IMR-90 (cell line): ENCODE data around the gene NAXE. TPM values are rescaled to one million over a fixed set of nuclear protein-coding genes. Genes with fewer than 3 reads are reported as not detected.
A peak's percentile ranks its signal among the peaks of the same experiment; 100 is the strongest.

Experiments used
- ATAC-seq: fragments of 200-7000 bp; cut with Tn5 transposase; 2 replicates; pipeline ENCODE4 v1.9.1; 2020; ENCODE audit warnings: low read depth, mild to moderate bottlenecking, moderate library complexity
- BruUV-seq: library from RNA; stranded (reverse); fragments of 400-500 nt; replicated peaks from 2 replicates; lab custom pipeline; 2021; lab: Mats Ljungman, UMichigan
- CTCF ChIA-PET: fragments of 300-600 bp; formaldehyde crosslinking; extraction: SDS; loops from one replicate; lab custom pipeline; 2021; ENCODE audit warnings: antibody characterized with exemption; lab: Yijun Ruan, JAX
- POLR2A ChIA-PET: fragments of 300-600 bp; sonication (Branson Sonifier 250); formaldehyde crosslinking; loops from one replicate; lab custom pipeline; 2022; ENCODE audit warnings: antibody characterized with exemption; ENCODE audit not compliant: unreplicated experiment; lab: Charles Lee
- DNase-seq: peaks from one replicate; pipeline ENCODE4 v3.0.0; 2013
- H2AFZ ChIP-seq: replicated peaks from 2 replicates; pipeline ENCODE3; 2013; ENCODE audit warnings: low read length, mild to moderate bottlenecking; ENCODE audit not compliant: poor library complexity
- H2AK5ac ChIP-seq: 2 replicates; pipeline ENCODE4 v1.6.1; 2013; ENCODE audit warnings: low read depth, low read length, inconsistent platforms
- H2AK9ac ChIP-seq: replicated peaks from 2 replicates; pipeline ENCODE3; 2013; ENCODE audit warnings: mild to moderate bottlenecking, low read depth, low read length, moderate library complexity; ENCODE audit not compliant: poor library complexity
- H2BK120ac ChIP-seq: 2 replicates; pipeline ENCODE4 v1.6.1; 2013; ENCODE audit warnings: low read depth, low read length, inconsistent platforms
- H2BK15ac ChIP-seq: 3 replicates; pipeline ENCODE4 v1.6.1; 2013; ENCODE audit warnings: low read depth, low read length, inconsistent platforms
- H2BK20ac ChIP-seq: 2 replicates; pipeline ENCODE4 v1.6.1; 2013; ENCODE audit warnings: low read depth, mild to moderate bottlenecking, inconsistent platforms, low read length, moderate library complexity
- H2BK5ac ChIP-seq: 2 replicates; pipeline ENCODE4 v1.6.1; 2013; ENCODE audit warnings: mild to moderate bottlenecking, low read depth, low read length, inconsistent platforms; ENCODE audit not compliant: poor library complexity, severe bottlenecking
- H3K14ac ChIP-seq: replicated peaks from 2 replicates; pipeline ENCODE4 v1.6.1; 2013; ENCODE audit warnings: low read depth, low read length, inconsistent platforms
- H3K18ac ChIP-seq: 2 replicates; pipeline ENCODE4 v1.6.1; 2013; ENCODE audit warnings: low read depth, low read length, control low read depth
- H3K23ac ChIP-seq: 2 replicates; pipeline ENCODE4 v1.6.1; 2013; ENCODE audit warnings: low read depth, low read length, inconsistent platforms
- H3K27ac ChIP-seq: 2 replicates; pipeline ENCODE4 v1.5.1; 2013; ENCODE audit warnings: mild to moderate bottlenecking, control low read depth, low read length; ENCODE audit not compliant: insufficient read depth
- H3K27me3 ChIP-seq: 2 replicates; pipeline ENCODE4 v1.6.1; 2013; ENCODE audit warnings: low read length; ENCODE audit not compliant: control insufficient read depth, insufficient read depth
- H3K36me3 ChIP-seq: 2 replicates; pipeline ENCODE4 v1.6.1; 2013; ENCODE audit warnings: low read length, mixed read lengths; ENCODE audit not compliant: control insufficient read depth, insufficient read depth
- H3K4ac ChIP-seq: 2 replicates; pipeline ENCODE4 v1.6.1; 2013; ENCODE audit warnings: low read depth, low read length, inconsistent platforms
- H3K4me1 ChIP-seq: 2 replicates; pipeline ENCODE4 v1.6.1; 2013; ENCODE audit warnings: low read length, mixed read lengths; ENCODE audit not compliant: control insufficient read depth, insufficient read depth
- H3K4me2 ChIP-seq: 2 replicates; pipeline ENCODE4 v1.6.1; 2013; ENCODE audit warnings: low read depth, mild to moderate bottlenecking, control low read depth, low read length, moderate library complexity
- H3K4me3 ChIP-seq: 2 replicates; pipeline ENCODE4 v1.5.1; 2013; ENCODE audit warnings: low read depth, mild to moderate bottlenecking, control low read depth, low read length, moderate library complexity; ENCODE audit not compliant: insufficient read depth
- H3K56ac ChIP-seq: 2 replicates; pipeline ENCODE4 v1.6.1; 2013; ENCODE audit warnings: low read length, inconsistent platforms; ENCODE audit not compliant: insufficient read depth; ENCODE audit errors: extremely low read depth
- H3K79me1 ChIP-seq, 2 experiments: 2 replicates each; pipeline ENCODE4 v1.6.1; 2013; ENCODE audit warnings: low read length in 2 of 2, inconsistent platforms in 1 of 2, low read depth in 1 of 2
- H3K9ac ChIP-seq: 2 replicates; pipeline ENCODE4 v1.6.1; 2013; ENCODE audit warnings: low read depth, low read length, control low read depth
- H3K9me1 ChIP-seq: 2 replicates; pipeline ENCODE4 v1.6.1; 2013; ENCODE audit warnings: low read length, inconsistent platforms; ENCODE audit not compliant: insufficient read depth
- H3K9me3 ChIP-seq: 2 replicates; pipeline ENCODE4 v1.6.1; 2013; ENCODE audit warnings: low read length; ENCODE audit not compliant: control insufficient read depth, insufficient read depth
- H4K20me1 ChIP-seq: 2 replicates; pipeline ENCODE4 v1.6.1; 2013; ENCODE audit warnings: low read length, inconsistent platforms; ENCODE audit not compliant: insufficient read depth
- H4K5ac ChIP-seq: 2 replicates; pipeline ENCODE4 v1.6.1; 2013; ENCODE audit warnings: mild to moderate bottlenecking, low read depth, low read length, control low read depth
- H4K8ac ChIP-seq, 2 experiments: 2 replicates each; pipeline ENCODE4 v1.6.1; 2013; ENCODE audit warnings: low read depth in 2 of 2, low read length in 2 of 2, control low read depth in 1 of 2, inconsistent platforms in 1 of 2
- H4K91ac ChIP-seq: 2 replicates; pipeline ENCODE4 v1.6.1; 2013; ENCODE audit warnings: low read depth, low read length, inconsistent platforms; ENCODE audit not compliant: insufficient read depth
- CHD1 ChIP-seq: IDR thresholded peaks from 2 replicates; pipeline ENCODE4 v1.6.1; 2012; ENCODE audit warnings: low read depth, low read length, improper control_type of control experiment
- RCOR1 ChIP-seq: IDR thresholded peaks from 2 replicates; pipeline ENCODE4 v1.6.1; 2012; ENCODE audit warnings: mild to moderate bottlenecking, low read length, improper control_type of control experiment; ENCODE audit not compliant: insufficient replicate concordance
- SMC3 ChIP-seq: fragments of 150-350 bp; IDR thresholded peaks from 2 replicates; pipeline ENCODE4 v1.6.1; 2016; ENCODE audit warnings: low read depth, mild to moderate bottlenecking, antibody characterized with exemption, low read length, moderate library complexity
- WGBS, 2 experiments: methylation state at CpG; one replicate each; pipeline versions ENCODE4 v1.1.5 to v1.1.7; 2013; ENCODE audit warnings: missing lambda C conversion rate in 2 of 2; ENCODE audit not compliant: insufficient read length in 1 of 2; ENCODE audit errors: extremely low coverage in 2 of 2; 5-methylcytosine and 5-hydroxymethylcytosine counted together
- dilution Hi-C: fragments of 300-500 bp; cut with HindIII; formaldehyde crosslinking; loops from one replicate; pipeline ENCODE4 v1.14.3; 2018; ENCODE audit warnings: low sequenced_read_pairs; ENCODE audit not compliant: unreplicated experiment
- in situ Hi-C: fragments of 300-500 bp; cut with MboI; formaldehyde crosslinking; loops from 3 replicates; pipeline ENCODE4 v1.14.3; 2019; ENCODE audit warnings: low sequenced_read_pairs, inconsistent platforms, mixed read lengths
- intact Hi-C: fragments of 100-400 bp; cut with micrococcal nuclease; formaldehyde crosslinking; loops from 2 replicates; pipeline ENCODE4 v1.10.0; 2022
- polyA plus RNA-seq, 3 experiments: library from polyadenylated mRNA; depleted of rRNA; stranded (reverse); fragments of >200 nt; gene quantifications; 2 replicates each; pipeline ENCODE4 v1.2.3, GENCODE V29; 2012; ENCODE audit warnings: low replicate concordance in 1 of 3
- total RNA-seq: library from RNA; depleted of rRNA; stranded (reverse); fragments of >200 nt; gene quantifications from 2 replicates; pipeline ENCODE4 v1.2.3, GENCODE V29; 2012
- TF ChIP-seq, protein P1 (sequence below): fragments of 150-350 bp; IDR thresholded peaks from 2 replicates; pipeline ENCODE4 v1.6.1; 2016; ENCODE audit warnings: low read depth, mild to moderate bottlenecking, low read length, moderate library complexity, borderline replicate concordance

The NAXE gene
- total and polyA plus RNA-seq, 2 of the 4 experiments (the other 2 are of a cell fraction) = 61.0 to 74.2 TPM

DNA sequence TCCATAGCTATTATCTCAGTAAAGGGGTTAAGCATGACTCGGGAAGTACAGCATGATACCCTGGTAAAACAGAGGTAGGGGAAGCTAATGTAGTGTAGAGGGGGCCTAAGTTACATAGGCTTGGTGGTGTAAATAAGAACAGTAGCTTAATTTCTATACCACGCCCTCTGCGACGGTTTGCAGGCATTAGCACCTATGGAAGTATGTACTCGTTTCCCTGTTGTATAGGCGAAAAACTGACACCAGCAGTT is 470 bp upstream of the NAXE start:
- Histone ChIP-seq H2AK9ac (peak overlapping the region; percentile 63), H3K14ac (peak overlapping the region; percentile 99), H3K23ac (peak overlapping the region; percentile 95), H3K9me3 (no peaks in the 10 kb centered on the region), H3K27me3 (peaks cover 4% of the 10 kb centered on the region; the same call in 1 of the 2 replicates), H3K56ac (peak overlapping the region; percentile 82), H4K8ac (peak overlapping the region; percentile 97 to 100), H2BK15ac (no peak overlapping the region), H3K4ac (peak overlapping the region; percentile 97), H4K5ac (peak overlapping the region; percentile 97), H3K18ac (peak overlapping the region; percentile 95), H4K91ac (peak overlapping the region; percentile 90), H2AFZ (peak overlapping the region; percentile 96), H2BK5ac (peak overlapping the region; percentile 74), H2BK120ac (peak overlapping the region; percentile 66; the same call in 1 of the 2 replicates), H3K4me1 (peaks cover 3% of the 10 kb centered on the region; the same call in 1 of the 2 replicates), H4K20me1 (no peaks in the 10 kb centered on the region), H3K9me1 (peaks cover 10% of the 10 kb centered on the region), H2AK5ac (peak overlapping the region; percentile 84), H3K4me2 (peak overlapping the region; percentile 94), H3K36me3 (peaks cover 15% of the 10 kb centered on the region), H3K4me3 (peak overlapping the region; percentile 78), H3K27ac (peak overlapping the region; percentile 67), H3K79me1 (peaks cover 11 to 20% of the 10 kb centered on the region in 2 experiments), H3K9ac (peak overlapping the region; percentile 74), H2BK20ac (peak overlapping the region; percentile 28; the same call in 1 of the 2 replicates)
- intact Hi-C loops (loop anchor here (5.0 kb wide), 1 partner anchor 109 kb away; no protein-coding TSS in a partner anchor), in situ Hi-C loops (no loop called here), dilution Hi-C loops (no loop called here)
- BruUV-seq = no TSS peak
- ATAC-seq = no peak
- ChIA-PET POLR2A (interaction anchor here (0.6 kb wide), 1 partner anchor 91 kb away, joined by 8 read pairs; the partner anchor contains the start of gene MEF2D), CTCF (interaction anchor here (0.8 to 1.6 kb wide), 3 partner anchors 11 to 206 kb away, joined by 3 to 5 read pairs (median 3); no protein-coding TSS in a partner anchor)
- DNase-seq = no peak
- TF ChIP-seq CHD1 (no peak), SMC3 (no peak), RCOR1 (no peak)
- TF ChIP-seq, protein P1, sequence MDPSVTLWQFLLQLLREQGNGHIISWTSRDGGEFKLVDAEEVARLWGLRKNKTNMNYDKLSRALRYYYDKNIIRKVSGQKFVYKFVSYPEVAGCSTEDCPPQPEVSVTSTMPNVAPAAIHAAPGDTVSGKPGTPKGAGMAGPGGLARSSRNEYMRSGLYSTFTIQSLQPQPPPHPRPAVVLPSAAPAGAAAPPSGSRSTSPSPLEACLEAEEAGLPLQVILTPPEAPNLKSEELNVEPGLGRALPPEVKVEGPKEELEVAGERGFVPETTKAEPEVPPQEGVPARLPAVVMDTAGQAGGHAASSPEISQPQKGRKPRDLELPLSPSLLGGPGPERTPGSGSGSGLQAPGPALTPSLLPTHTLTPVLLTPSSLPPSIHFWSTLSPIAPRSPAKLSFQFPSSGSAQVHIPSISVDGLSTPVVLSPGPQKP = no peak
- no CpG with 5 or more reads among the region's 6 CpGs for WGBS, 2 experiments
